ENCODE measurements around the gene TRIP13.

GRCh38 chr5:963310-963672 is 70.6 kb downstream of the TRIP13 start:
- TF ChIP-seq MNT (conservative IDR thresholded peaks at IDR 0.05) = no peak
- TF ChIP-seq MLX (CRISPR knock-in tag; conservative IDR thresholded peaks at IDR 0.05) = no peak
- TF ChIP-seq ZZZ3 (IDR thresholded peaks at IDR 0.05) = no peak
- no peak for TF ChIP-seq POLR2A (conservative IDR thresholded peaks at IDR 0.05)

Data from K562 (cell line).